ENCODE results near the gene ARVCF. TPM values are rescaled to one million over a fixed set of nuclear protein-coding genes. Genes with fewer than 3 reads are reported as not detected.
A peak's percentile ranks its signal among the peaks of the same experiment; 100 is the strongest.

ARVCF gene
- total and polyA plus RNA-seq, 9 of the 15 experiments (the other 6 are each of a cell fraction or from before 2014, with no cell fraction given), result 0.03 to 97.4 (median 15.6) TPM

DNA sequence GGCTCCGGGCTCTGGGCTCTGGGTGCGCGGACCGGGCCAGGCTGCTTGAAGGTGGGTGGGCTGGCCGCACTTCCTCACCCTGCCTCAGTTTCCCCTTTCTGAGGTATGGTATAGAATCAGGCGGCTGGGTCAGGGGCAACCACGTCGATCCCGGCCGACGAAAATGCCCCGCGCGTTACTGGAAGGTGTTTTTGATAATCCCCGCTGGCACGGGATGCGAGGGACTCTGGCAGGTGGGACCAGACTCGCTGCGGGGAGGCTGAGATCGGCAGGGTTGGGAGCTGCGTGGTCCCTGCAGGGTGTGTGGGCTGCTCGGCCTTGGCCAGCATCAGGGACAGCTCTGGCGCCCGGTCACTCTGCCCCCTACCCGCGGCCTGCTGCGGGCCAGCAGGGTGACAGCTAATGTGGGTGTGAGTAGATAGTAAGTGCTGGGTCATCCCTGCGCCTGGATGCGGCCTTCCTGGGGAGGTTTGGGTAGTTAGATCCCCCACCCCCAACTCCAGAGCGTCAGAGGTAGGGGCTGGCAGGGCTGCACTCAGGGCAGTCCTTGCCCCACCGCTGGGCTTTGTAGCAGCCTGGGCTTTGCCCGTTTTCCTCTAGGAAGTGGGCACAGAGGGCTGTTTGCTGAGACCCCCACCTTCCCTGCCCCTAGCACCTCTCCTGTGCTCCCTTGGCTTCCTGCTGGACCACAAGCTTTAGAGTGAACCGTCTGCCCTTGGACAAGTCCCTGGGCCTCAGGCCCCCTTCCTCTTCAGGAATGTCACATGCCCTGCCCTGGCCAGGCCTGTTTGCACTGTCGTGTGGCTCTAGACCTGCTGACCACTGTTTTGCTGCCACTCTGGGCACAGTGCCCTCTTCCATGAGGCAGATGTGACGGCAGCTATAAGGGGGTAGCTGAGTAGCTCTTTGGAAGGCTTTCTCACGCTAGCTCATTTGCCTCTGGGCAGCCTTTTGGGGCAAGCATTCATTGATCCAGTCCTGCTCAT, 4.9 kb upstream of the ARVCF start (continued):
- TF ChIP-seq MEF2A (IDR thresholded peaks at IDR 0.05; ENCODE audit: control insufficient read depth, low read depth, low read length) (no peak), HDAC8 (tag; IDR thresholded peaks at IDR 0.05) (no peak; the same call in 1 of the 2 replicates), RB1 (IDR thresholded peaks at IDR 0.05; ENCODE audit: low read depth) (no peak), CXXC5 (CRISPR knock-in tag; IDR thresholded peaks at IDR 0.05) (peak; percentile 85; the same call in 1 of the 2 replicates), CBX5 (IDR thresholded peaks at IDR 0.05; ENCODE audit: borderline replicate concordance, low read depth) (no peak), SRF (CRISPR knock-in tag; IDR thresholded peaks at IDR 0.05) (peak in 1 of 2 experiments; percentile 74; a peak in 2 of 4 replicates), GABPA (tag; conservative IDR thresholded peaks at IDR 0.05; ENCODE audit: low read depth) (no peak), ZNF717 (CRISPR knock-in tag; IDR thresholded peaks at IDR 0.05) (no peak), TAF15 (IDR thresholded peaks at IDR 0.05; ENCODE audit: low read depth, low read length) (0 out of 2 replicates have a peak, but pooled peaks have one; percentile 32), SIRT6 (IDR thresholded peaks at IDR 0.05; ENCODE audit: low read depth, low read length) (peak; percentile 47), U2AF1 (optimal IDR thresholded peaks at IDR 0.05; ENCODE audit: low read depth, low read length) (no peak), ZKSCAN1 (IDR thresholded peaks at IDR 0.05; ENCODE audit: low read depth, low read length) (peak; percentile 46; the same call in 1 of the 2 replicates), CBX2 (IDR thresholded peaks at IDR 0.05; ENCODE audit: insufficient read depth, low read length, poor library complexity, severe bottlenecking) (no peak), ARNT (IDR thresholded peaks at IDR 0.05) (no peak), ZNF699 (CRISPR knock-in tag; IDR thresholded peaks at IDR 0.05; ENCODE audit: insufficient replicate concordance) (no peak), ZNF695 (CRISPR knock-in tag; IDR thresholded peaks at IDR 0.05) (peak; percentile 83; the same call in 1 of the 2 replicates), TAF7 (tag; IDR thresholded peaks at IDR 0.05) (no peak), SLC30A9 (CRISPR knock-in tag; IDR thresholded peaks at IDR 0.05) (no peak)
- TF ChIP-seq, protein P1, sequence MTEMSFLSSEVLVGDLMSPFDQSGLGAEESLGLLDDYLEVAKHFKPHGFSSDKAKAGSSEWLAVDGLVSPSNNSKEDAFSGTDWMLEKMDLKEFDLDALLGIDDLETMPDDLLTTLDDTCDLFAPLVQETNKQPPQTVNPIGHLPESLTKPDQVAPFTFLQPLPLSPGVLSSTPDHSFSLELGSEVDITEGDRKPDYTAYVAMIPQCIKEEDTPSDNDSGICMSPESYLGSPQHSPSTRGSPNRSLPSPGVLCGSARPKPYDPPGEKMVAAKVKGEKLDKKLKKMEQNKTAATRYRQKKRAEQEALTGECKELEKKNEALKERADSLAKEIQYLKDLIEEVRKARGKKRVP (CRISPR knock-in tag; IDR thresholded peaks at IDR 0.05), result peak; percentile 65; the same call in 1 of the 2 replicates
- TF ChIP-seq, protein P2, sequence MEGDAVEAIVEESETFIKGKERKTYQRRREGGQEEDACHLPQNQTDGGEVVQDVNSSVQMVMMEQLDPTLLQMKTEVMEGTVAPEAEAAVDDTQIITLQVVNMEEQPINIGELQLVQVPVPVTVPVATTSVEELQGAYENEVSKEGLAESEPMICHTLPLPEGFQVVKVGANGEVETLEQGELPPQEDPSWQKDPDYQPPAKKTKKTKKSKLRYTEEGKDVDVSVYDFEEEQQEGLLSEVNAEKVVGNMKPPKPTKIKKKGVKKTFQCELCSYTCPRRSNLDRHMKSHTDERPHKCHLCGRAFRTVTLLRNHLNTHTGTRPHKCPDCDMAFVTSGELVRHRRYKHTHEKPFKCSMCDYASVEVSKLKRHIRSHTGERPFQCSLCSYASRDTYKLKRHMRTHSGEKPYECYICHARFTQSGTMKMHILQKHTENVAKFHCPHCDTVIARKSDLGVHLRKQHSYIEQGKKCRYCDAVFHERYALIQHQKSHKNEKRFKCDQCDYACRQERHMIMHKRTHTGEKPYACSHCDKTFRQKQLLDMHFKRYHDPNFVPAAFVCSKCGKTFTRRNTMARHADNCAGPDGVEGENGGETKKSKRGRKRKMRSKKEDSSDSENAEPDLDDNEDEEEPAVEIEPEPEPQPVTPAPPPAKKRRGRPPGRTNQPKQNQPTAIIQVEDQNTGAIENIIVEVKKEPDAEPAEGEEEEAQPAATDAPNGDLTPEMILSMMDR (IDR thresholded peaks at IDR 0.05 in 2 of 3, conservative IDR thresholded peaks at IDR 0.05 in 1 of 3; ENCODE audit: insufficient read depth in 2 of 3, low read depth in 1 of 3, low read length in 3 of 3), result peak; percentile 37 to 42 (median 38); a peak in 4 of 6 replicates
- TF ChIP-seq, protein P3, sequence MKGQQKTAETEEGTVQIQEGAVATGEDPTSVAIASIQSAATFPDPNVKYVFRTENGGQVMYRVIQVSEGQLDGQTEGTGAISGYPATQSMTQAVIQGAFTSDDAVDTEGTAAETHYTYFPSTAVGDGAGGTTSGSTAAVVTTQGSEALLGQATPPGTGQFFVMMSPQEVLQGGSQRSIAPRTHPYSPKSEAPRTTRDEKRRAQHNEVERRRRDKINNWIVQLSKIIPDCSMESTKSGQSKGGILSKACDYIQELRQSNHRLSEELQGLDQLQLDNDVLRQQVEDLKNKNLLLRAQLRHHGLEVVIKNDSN (CRISPR knock-in tag; IDR thresholded peaks at IDR 0.05), result no peak
- TF ChIP-seq, protein P4, sequence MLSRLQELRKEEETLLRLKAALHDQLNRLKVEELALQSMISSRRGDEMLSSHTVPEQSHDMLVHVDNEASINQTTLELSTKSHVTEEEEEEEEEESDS (CRISPR knock-in tag; IDR thresholded peaks at IDR 0.05), result no peak
- TF ChIP-seq, protein P5, sequence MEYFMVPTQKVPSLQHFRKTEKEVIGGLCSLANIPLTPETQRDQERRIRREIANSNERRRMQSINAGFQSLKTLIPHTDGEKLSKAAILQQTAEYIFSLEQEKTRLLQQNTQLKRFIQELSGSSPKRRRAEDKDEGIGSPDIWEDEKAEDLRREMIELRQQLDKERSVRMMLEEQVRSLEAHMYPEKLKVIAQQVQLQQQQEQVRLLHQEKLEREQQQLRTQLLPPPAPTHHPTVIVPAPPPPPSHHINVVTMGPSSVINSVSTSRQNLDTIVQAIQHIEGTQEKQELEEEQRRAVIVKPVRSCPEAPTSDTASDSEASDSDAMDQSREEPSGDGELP (CRISPR knock-in tag; IDR thresholded peaks at IDR 0.05; ENCODE audit: borderline replicate concordance), result no peak

All from K562 (cell line).